Retinal pigment epithelial cell (primary cell): Measurements from ENCODE around the gene CHST7.

Source experiments
- DNase-seq: peaks from one replicate; pipeline ENCODE4 v3.0.0-alpha.2; 2010; ENCODE audit warnings: low read depth
- H3K4me3 ChIP-seq: 2 replicates; pipeline ENCODE4 v1.5.1; 2011; ENCODE audit warnings: mild to moderate bottlenecking, low read length, control low read depth, moderate library complexity
- CTCF ChIP-seq: conservative IDR thresholded peaks from 2 replicates; pipeline ENCODE4 v1.5.1; 2011; ENCODE audit warnings: low read depth, low read length, control low read depth, inconsistent platforms

The CHST7 gene

GRCh38 chrX:46549914-46550313 lies 23.7 kb upstream of the CHST7 start:
- no peak for DNase-seq
- TF ChIP-seq CTCF = no peak
- no peak overlapping the region for H3K4me3 ChIP-seq

DNA sequence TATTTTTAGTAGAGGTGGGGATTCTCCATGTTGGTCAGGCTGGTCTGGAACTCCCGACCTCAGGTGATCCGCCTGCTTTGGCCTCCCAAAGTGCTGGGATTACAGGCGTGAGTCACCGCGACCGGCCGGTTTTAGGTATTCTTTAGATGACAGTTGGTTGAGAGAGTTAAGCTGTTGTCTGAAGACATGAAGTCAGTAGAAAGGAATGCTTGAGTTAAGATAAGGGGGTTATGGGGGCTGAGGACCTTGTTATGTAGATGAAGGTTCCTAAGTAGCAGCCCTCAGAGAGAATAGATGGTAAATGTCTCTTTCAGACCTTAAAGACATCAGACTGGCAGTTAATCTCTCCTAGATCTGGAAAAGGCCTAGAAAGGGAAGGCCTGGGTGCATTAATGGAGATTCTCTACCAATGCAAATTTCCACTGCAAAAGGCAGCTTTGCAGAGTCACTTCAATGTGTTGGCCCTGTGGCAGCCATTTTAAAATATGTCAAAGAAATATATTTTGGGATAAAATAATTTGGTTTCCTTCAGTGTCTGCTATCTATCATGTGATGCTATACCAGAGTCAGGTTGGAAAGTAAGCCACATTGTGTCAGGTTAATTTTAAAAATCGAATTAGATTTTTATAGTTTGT lies 22.0 kb upstream of the CHST7 start:
- no peak overlapping the region for H3K4me3 ChIP-seq
- no peak for TF ChIP-seq CTCF
- no peak for DNase-seq

- DNase-seq = no peak
- no peak overlapping the region for H3K4me3 ChIP-seq
- TF ChIP-seq CTCF = no peak
These were observed 19.6 kb upstream of the CHST7 start for GRCh38 chrX:46553935-46554334.

DNA sequence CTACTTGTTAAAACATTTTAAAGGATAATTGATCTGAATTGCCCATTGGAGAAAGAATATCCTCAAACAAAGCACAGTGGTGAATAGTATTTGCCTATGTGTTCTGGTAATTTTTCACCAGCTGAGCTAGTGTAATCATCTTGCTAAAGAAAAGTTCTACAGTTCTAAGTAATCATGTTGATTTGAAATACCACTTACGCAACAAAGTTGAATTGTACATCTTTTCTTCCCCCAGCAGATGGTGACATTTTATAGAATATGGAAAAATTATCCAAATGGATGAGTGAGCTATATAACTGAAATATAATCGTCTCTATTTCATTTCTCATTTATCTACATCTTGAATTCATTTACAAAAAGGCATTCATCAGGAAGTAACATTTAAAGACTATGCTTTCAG lies 18.6 kb upstream of the CHST7 start:
- peak; percentile 23 for TF ChIP-seq CTCF
- H3K4me3 ChIP-seq = no peak overlapping the region
- DNase-seq = no peak

GRCh38 chrX:46559062-46559461 lies 14.5 kb upstream of the CHST7 start:
- no peak overlapping the region for H3K4me3 ChIP-seq
- no peak for TF ChIP-seq CTCF
- DNase-seq = no peak

DNA sequence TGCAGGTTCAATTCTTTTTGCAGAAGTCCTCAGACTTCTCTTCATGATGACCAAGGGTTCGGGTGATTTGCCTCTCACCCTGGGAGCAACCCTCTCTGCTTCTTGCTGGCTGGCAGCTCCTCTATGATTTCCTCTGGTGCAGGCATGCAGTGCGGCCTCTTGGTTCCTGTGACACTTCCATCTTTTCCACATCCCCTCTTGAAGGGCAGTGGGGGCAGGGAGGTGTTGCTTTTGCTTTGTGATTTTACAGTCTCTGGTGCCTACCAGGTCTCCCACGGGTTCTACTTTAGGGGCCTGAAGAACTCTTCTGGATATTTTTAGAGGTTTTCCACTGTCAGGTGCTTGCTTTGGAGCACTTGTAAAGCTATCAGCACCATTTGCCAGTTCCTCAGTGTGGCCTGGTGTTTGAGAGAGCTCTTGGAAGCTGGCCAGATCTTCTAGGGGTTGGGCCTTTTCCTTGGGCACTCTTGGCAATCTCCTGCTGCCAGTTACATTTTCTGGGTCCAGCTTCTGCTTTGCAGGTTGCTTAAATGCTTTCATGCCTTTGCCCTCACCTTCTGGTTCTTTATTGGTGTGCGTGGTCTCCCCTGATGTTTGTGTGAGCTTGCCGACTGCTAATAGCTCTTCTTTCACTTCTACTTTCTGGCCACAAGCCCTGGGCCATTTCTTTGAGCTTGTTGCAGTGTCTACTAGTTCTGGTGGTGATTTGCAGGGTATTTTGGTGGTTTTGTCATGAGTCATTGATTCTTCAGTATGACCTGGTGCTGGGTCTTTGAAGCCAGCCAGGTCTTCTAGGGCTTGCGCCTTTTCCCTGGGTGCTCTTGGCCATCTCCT lies 11.5 kb upstream of the CHST7 start:
- DNase-seq = no peak
- H3K4me3 ChIP-seq = no peak overlapping the region
- no peak for TF ChIP-seq CTCF

GRCh38 chrX:46567388-46567787 lies 6.2 kb upstream of the CHST7 start:
- no peak overlapping the region for H3K4me3 ChIP-seq

More at GRCh38 chrX:46567388-46567787, 6.2 kb upstream of the CHST7 start:
- TF ChIP-seq CTCF = no peak
- no peak for DNase-seq
